NCI-H2171 treated with DMSO at 0.1 percent for 48 hours (cell line): ENCODE data around the gene COL5A3.
"Not testable (repeated sequence)": the region's sequence is repeated elsewhere in the genome, so short reads cannot be mapped to it uniquely, and the experiment has no call there.

Experiments used
- DNase-seq: peaks from one replicate; lab custom pipeline; 2025; lab: John Stamatoyannopoulos, UW

Gene COL5A3

GRCh38 chr19:9937001-9937411, 73.3 kb downstream of the COL5A3 start:
- DNase-seq = peak; percentile 23

- peak; percentile 16 for DNase-seq
These were observed 73.8 kb downstream of the COL5A3 start, which contains the start of gene OLFM2 for GRCh38 chr19:9936326-9937000. OLFM2 (minus strand) TSS chr19:9936515; CDS start chr19:9936366, 149 bp downstream.

GRCh38 chr19:9935506-9936325, 74.6 kb downstream of the COL5A3 start:
- DNase-seq = peak; percentile 12

- DNase-seq = peak; percentile 39
These were observed 76.0 kb downstream of the COL5A3 start for GRCh38 chr19:9934132-9934950.

- no peak for DNase-seq
These were observed 77.5 kb downstream of the COL5A3 start for GRCh38 chr19:9932835-9933234.

DNA sequence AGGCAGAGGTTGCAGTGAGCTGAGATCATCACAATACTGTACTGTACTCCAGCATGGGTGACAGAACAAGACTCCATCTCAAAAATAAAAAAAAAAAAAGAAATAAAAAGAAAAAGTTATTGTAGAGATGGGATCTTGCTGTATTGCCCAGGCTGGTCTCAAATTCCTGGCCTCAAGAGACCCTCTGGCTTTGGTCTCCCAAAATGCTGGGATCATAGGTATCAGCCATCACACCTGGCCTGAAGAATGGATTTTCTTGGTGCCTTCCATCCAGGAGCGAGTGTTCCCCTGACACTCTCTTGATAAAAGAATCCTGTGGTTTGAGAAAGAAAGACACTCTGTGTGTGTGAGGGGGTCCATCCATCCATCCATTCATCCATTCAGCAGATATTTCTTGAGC, 78.7 kb downstream of the COL5A3 start:
- no peak for DNase-seq

GRCh38 chr19:9923440-9923839, 86.9 kb downstream of the COL5A3 start:
- DNase-seq = no peak

- DNase-seq = not testable (repeated sequence)
These were observed 87.4 kb downstream of the COL5A3 start for GRCh38 chr19:9922782-9923379.

GRCh38 chr19:9917321-9917720, 93.0 kb downstream of the COL5A3 start:
- DNase-seq = peak; percentile 49

GRCh38 chr19:9916719-9917118, 93.6 kb downstream of the COL5A3 start:
- DNase-seq = no peak

- DNase-seq = peak; percentile 82
These were observed 95.7 kb downstream of the COL5A3 start for GRCh38 chr19:9914315-9915207.

DNA sequence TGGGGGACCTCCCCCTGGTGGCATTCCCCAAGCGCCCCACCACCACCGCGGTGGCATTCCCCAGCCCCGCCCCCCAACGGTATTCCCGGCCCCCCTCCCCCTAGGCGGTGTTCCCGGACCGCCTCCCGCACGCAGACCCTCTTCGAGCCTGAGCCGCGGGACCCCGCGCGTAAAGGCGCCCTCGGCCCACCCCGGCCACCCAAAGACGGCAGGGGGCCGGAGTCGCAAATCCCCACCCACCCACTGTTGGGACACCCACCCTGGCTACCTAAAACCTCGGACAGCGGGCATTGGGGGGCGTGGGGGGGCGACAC, 96.3 kb downstream of the COL5A3 start:
- no peak for DNase-seq

- DNase-seq = no peak
These were observed 96.9 kb downstream of the COL5A3 start for GRCh38 chr19:9913237-9914000.

DNA sequence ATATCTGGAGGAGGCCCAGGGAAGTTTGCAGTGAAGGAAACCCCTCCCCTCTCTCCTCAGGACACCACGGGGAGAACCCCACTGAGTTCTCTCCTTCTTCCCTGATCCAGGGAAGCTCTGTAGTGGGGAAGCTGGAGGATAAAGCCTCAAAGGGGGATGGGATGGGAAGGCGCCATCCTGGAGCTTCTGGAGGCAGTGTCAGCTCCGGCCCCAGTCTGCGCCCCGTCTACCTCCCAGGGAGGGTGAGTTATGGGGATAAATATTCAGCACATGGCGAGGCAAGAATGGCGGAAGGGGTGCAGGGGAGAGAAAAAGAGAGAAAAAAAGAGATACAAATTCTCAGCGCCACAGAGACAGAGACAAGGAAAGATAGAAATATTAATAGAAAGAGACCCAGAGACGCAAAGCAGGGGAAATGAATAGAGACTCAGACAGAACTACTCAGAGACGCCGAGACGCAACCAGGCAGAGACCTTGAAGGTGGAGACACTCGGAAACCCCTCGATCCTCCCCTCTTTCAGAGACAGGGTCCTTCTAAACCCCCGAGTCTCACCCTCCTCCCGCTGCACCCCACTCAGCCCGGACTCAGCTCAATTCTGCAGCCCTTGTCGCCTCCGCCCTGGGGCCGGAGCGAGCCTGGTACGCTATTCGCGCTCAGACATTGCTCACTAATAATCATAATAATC, 97.6 kb downstream of the COL5A3 start:
- DNase-seq = no peak

DNA sequence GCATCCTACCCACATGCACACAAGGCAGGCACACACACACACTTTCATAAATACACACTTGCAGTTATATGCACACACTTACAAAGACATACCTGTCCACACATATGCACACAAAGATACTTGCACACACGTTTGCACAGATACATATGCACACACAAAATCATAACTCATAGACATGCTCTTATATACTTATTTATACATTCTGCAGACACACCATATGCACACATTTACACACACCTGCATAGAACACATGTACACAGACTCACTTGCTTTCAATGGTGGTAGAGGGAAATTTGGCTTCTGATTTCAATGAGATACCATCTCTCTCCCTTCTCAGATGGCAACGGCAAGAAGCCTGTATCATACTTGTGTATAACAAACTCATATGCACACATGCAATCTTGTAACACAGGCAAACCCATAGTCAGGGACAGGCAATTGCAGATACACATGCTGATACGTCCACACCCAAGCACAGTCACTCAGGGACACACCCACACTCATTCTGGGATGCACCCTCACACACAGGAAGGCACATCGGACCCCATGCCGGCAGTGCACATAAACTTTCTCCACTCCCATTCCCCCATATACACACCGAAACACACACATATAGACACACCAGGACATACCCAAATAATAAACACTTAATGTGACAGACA, 98.6 kb downstream of the COL5A3 start:
- DNase-seq = no peak

DNA sequence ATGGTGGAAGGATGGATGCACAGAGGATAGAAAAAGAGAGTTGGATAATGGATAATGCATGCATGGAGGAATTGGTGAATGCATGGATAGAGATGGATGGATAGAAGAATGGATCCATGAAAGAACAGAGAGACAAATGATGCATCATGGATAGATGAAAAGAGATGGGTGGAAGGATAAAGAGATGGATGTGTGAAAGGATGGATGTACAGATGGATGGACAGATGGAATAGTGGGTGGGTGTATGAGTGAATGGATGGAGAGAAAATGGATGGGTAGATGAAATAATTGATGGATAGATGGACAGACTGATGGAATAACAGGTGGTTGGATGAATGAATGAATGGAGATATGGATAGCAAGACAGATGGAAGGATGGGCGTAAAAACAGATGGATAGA, 99.7 kb downstream of the COL5A3 start:
- DNase-seq = no peak
